ENCODE results near the gene RPL22.

DNA sequence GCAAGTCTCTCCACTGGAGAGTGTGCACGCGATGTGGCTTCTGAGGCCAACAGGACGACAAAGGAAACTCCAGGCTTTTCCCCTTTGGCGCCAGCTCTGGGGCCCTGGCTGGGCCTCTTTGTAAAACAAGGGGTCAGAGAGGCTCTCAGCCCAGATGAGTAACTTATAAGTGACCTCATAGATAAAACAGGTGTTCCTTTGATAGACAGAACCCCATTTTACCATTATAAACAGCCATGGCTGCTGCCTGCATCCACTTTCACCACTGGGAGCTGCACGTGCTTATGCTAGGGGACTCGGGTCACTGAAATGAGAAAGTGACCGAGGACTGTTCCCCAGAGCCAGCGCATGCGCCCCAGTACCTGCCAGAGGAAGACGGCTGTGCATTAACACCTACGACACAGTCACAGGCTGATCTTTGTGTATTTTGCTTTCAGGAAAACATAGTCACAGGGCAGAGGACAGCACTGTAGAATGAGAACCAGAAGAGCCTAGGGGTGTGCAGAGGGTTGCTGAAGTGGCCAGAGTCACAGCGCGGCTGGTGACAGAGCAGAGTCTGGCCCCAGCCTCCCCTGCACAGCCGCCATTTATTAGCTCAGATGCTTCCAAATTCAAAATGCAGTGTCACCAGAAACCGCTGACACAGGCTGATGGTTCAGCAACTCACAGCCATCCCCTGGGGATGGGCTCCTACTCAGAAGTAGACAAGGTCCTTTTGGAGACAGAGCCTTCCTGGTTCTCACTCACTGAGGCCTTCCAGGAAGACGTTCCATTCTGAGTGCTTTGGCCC, 19.2 kb upstream of the RPL22 start:
- TF ChIP-seq, protein P1, sequence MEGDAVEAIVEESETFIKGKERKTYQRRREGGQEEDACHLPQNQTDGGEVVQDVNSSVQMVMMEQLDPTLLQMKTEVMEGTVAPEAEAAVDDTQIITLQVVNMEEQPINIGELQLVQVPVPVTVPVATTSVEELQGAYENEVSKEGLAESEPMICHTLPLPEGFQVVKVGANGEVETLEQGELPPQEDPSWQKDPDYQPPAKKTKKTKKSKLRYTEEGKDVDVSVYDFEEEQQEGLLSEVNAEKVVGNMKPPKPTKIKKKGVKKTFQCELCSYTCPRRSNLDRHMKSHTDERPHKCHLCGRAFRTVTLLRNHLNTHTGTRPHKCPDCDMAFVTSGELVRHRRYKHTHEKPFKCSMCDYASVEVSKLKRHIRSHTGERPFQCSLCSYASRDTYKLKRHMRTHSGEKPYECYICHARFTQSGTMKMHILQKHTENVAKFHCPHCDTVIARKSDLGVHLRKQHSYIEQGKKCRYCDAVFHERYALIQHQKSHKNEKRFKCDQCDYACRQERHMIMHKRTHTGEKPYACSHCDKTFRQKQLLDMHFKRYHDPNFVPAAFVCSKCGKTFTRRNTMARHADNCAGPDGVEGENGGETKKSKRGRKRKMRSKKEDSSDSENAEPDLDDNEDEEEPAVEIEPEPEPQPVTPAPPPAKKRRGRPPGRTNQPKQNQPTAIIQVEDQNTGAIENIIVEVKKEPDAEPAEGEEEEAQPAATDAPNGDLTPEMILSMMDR (IDR thresholded peaks at IDR 0.05; ENCODE audit: low read depth, low read length) = no peak
- no peak for TF ChIP-seq EZH2phosphoT487 (IDR thresholded peaks at IDR 0.05; ENCODE audit: low read depth)

All from OCI-LY3 (cell line).